NCI-H2196 treated with DMSO at 0.1 percent for 48 hours (cell line): ENCODE measurements around the gene CYP2A6.
"Not testable (repeated sequence)": the region's sequence is repeated elsewhere in the genome, so short reads cannot be mapped to it uniquely, and the experiment has no call there.

ENCODE experiments used
- DNase-seq: peaks from one replicate; lab custom pipeline; 2025; ENCODE audit not compliant: unreplicated experiment; lab: John Stamatoyannopoulos, UW

Gene CYP2A6

GRCh38 chr19:40822704-40823553 is 27.3 kb downstream of the CYP2A6 start:
- not testable (repeated sequence) for DNase-seq

DNA sequence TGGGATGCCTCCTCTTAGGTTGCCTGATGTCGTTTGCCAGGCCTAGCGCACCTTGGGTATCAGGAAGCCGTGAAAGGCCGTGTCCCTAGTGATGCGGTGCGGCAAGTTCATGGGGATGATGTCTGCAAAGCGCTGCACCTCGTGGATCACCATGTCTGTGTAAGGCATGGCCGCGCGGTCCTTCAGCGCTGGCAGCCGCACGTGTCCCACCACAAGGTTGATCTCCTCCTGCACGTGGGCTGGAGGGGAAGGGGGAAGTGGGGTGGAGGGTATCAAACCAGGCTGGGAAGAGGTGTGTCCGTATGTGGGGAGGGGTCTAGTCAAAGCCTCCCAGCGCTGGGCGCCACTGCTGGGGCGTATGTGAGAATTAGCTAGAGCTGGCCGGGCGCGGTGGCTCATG is 28.1 kb downstream of the CYP2A6 start:
- no peak for DNase-seq

DNA sequence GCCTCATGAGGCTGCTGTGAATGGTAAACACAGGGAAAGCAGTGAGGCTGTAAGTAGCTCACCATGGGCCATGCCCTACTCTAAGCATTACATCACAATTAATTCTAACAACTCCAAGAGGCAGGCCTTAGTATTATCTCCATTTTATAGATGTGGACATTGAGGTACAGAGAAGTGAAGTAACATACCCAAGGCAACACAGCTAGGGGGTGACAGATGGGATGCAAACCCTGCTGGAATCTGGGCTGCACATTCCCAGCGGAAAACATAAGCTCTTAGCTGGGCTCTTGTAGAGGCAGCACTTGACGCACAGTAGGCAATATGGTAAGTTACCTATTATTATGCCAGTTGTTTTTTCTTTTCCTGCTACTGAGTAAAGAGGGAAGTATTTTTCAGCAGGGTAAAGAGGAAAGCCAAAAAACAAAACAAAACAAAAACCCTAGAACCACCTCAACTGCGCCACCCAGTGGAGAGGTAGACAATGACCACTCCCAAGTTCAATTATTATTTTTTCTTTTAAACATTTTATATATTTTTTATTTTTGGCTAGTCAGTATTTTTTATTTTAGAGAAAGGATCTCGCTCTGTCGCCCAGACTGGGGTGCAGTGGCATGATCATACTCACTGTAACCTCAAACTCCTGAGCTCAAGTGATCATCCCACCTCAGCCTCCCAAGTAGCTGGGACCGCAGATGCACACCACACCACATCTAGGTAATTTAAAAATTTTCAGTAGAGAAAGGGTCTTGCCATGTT is 30.6 kb downstream of the CYP2A6 start:
- DNase-seq = not testable (repeated sequence)

DNA sequence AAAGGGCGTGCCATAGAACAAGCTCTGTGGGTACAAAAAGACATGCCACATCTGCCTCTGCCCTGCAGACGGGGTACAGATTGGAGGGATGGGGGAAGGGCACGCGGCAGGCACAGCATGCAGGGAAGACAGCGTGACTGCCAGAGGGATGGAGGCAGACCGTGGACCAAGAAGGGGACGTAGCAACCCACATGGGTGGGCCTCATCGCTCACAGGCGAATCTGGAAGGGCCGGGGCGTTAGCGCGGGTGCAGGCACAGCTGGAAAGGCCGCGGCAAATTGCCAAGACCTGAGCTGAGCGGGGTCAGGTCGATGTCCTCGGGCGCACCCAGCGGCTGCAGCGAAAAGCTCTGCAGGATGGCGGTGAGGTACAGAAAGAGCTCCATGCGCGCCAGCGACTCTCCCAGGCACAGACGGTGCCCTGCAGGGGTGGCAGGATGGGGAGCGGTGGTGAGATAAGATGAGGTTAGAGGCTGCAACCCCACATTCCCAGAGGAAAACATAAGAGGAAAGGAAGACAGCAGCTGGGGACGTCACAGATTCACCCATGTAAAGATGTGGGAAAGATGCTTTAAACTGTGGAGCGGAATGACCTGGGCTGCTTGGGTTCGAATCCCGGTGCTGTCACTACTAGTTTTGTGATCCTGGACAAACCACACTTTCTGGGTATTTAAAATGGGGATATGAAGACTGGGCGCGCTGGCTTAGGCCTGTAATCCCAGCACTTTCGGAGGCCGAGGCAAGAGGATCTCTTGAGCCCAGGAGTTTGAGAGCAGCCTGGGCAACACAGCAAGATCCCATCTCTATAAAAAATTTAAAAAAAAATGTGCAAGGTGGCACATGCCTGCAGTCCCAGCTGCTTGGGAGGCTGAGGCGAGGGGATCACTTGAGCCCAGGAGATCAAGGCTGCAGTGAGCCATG is 31.5 kb downstream of the CYP2A6 start:
- DNase-seq = not testable (repeated sequence)

GRCh38 chr19:40815223-40815622 is 35.0 kb downstream of the CYP2A6 start:
- no peak for DNase-seq

GRCh38 chr19:40813182-40813581 is 37.1 kb downstream of the CYP2A6 start:
- no peak for DNase-seq

GRCh38 chr19:40812571-40812970 is 37.7 kb downstream of the CYP2A6 start:
- not testable (repeated sequence) for DNase-seq

- no peak for DNase-seq
Observed at GRCh38 chr19:40811478-40812341, 38.5 kb downstream of the CYP2A6 start.

DNA sequence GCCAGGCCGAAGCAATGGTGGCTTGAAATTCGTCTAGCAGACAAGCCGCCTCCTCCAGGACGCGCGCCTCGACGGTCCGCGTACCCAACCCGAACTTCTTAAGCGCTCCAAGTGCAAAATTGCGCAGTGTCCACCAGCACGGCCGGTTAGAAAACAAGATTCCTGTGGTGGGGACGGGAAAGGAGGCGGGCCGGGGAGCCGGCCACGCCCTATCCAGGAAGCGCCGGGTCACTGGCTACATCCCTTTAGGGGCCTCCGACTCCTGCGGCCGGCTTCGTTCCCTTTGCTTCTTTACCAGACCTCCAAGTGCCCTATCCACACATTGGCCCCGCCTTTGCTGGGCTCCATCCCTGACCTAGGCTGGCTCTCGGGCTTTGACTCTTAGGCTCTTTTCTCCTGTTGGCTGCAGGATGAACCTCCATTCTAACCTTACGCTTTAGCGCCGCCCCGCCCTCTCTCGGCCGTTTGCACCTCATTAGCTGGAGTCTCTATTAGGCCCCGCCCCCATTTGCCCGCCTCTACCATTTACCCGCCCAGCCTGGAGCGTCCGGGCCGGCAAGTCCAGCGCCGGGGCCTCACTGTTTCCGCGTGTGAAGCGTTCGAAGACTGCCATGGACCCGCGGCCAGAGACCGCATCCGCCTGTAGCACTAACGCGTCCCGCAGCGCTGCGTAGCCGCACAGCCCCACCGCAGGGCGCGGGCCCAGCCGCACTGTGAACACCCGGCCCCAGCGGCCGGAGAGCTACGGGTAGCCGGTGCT is 39.4 kb downstream of the CYP2A6 start:
- not testable (repeated sequence) for DNase-seq

DNA sequence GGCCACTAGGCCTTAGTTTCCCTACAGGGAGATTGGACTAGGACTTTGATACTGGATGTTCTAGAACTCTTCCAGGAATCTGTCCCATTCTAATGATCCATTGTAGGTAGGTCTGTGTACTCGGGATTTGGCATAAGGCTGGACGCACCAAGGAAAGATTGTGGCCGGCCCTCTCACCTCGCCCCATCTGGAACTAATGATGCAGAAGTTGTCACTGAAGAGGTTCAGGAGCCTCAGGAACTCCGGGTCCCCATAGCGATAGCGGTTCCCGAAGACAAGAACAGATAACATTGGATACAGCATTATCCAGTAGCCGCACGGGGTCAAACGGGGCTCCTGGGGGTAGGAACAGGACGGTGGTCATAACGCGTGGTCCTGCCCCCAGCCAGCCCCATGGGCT is 40.1 kb downstream of the CYP2A6 start:
- no peak for DNase-seq

DNA sequence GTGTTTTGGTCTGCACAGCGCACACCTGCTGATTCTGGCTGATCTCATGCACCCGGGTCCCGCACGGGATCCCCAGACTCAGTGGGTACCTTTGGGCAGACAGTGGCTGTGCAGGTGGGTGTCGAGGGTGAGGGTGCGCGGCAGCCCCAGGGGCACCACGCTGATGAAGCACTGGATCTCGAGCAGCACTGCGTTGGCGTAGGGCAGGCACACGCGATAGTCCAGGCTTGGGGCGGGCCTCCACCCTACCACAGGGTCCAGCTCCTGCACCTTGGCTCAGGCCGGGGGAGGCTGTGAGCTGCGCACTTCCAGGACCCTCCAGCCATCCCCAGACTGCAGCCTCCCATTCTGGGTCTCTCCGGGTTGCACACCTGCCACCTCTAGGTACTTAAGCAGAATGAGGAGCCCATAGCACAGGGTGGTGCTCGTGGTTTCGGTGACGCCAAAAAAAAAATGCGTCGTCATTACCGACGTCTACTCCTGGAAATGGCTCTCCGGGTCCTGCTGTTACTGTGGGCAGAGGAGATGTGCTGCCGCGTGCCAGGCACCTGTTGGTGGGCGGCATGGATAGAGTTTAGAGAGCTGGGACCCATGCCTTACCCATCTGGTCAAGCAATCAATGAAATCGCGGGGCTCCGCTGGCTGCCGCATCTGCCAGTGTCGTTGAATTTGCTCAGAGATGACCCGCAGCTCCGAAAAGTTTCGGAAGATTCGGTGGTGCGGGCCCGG is 40.7 kb downstream of the CYP2A6 start:
- no peak for DNase-seq

- DNase-seq = no peak
Observed at GRCh38 chr19:40808497-40808896, 41.8 kb downstream of the CYP2A6 start.

GRCh38 chr19:40808021-40808325 is 42.3 kb downstream of the CYP2A6 start:
- no peak for DNase-seq

DNA sequence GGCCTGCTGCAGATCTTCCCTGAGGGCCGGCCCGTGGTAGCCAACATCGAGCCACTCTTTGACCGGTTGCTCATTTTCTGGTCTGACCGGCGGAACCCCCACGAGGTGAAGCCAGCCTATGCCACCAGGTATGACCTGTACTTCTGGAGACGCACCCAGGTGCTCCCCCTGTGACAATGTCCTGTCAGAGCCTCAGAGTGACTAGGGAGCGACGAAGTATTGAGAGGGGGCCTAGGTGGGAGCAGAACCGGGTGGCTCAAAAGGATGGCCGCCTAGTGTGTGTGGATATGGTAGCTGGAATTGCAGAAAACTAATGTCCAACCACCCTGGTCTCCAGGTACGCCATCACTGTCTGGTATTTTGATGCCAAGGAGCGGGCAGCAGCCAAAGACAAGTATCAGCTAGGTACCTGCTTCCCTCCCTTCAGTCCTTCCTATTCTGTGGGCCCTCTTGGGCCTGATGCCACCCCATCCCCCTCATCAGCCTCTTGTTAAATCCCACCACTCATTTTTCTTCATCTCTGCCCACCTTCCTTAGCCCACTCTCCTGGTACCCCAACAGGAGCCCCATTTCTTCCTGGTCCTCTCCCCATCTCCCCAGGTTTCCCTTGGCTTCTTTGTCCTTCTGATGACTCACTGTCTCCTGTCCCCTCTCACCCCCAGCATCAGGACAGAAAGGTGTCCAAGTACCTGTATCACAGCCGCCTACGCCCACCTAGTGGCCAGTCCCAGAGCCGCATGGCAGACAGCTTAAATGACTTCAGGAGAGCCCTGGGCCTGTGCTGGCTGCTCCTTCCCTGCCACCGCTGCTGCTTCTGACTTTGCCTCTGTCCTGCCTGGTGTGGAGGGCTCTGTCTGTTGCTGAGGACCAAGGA is 42.9 kb downstream of the CYP2A6 start:
- DNase-seq = no peak

DNA sequence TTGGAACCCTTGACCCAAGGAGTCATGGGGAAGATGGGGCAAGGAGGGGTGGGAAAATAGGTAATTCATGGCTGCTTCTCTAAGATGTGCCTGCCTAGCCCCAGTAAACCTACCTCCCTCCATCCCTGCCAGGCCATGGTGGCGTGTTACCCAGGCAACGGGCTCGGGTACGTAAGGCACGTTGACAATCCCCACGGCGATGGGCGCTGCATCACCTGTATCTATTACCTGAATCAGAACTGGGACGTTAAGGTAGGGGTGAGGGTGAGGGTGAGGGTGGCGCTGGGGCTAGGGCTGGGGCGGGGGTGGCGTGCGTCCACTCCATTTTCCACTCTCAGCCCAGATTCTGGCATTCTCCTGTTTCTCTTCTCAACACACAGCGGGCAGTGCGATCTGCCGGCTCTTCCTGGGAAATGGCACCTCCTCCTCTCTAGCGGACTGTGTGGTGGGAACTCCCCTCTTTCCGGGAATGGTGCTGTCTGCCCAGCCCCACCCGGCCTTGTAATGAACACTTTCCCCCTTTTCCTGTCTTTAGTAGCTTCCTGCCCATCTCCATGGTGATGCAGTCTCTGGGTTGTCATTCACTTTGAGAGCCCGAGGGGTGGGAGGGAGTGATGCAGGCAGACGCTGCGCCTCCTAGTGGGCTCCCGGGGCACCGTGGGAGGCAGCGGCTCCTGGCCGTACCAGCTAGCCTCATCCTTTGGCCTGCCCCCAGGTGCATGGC is 43.7 kb downstream of the CYP2A6 start:
- no peak for DNase-seq

DNA sequence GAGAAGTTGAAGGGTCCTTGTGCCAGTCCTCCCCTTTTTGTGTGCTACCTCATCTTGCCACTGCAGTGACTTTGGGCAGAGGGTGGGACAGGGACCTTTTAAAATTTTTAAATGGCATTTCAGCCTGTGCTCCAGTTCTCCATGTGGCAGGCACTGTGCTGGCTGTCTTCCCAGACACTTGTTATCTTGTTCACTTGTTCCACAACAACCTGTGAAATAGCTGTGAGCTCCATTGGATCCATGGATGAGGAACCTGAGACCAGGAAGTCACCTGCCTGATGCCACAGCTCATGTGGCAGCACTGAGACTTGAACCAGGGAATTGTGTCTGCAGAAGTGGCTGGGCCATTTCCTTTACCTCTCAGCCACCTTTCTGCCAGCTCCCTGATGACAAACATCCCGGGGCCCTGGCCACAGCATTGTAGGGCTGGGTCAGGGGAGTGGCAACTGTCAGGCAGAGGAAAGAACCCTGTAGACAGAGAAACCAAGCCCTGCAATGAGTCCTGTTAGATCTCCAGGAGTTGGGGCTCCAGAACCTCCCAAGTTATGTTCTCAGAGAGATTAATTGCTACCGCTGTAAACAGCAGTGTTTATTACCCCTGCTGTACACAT is 44.9 kb downstream of the CYP2A6 start:
- no peak for DNase-seq

- no peak for DNase-seq
Observed at GRCh38 chr19:40804783-40805242, 45.4 kb downstream of the CYP2A6 start.
